Activated CD4-positive, alpha-beta T cell treated with anti-CD3 and anti-CD28 coated beads for 24 hours (primary cell): Measurements from ENCODE around the gene BRCA2.

Experiments used
- DNase-seq, 2 donors: peaks; one replicate each; pipeline ENCODE4 v3.0.0-alpha.2; 2020; ENCODE audit warnings: low read depth in 2 of 2

The BRCA2 gene

DNA sequence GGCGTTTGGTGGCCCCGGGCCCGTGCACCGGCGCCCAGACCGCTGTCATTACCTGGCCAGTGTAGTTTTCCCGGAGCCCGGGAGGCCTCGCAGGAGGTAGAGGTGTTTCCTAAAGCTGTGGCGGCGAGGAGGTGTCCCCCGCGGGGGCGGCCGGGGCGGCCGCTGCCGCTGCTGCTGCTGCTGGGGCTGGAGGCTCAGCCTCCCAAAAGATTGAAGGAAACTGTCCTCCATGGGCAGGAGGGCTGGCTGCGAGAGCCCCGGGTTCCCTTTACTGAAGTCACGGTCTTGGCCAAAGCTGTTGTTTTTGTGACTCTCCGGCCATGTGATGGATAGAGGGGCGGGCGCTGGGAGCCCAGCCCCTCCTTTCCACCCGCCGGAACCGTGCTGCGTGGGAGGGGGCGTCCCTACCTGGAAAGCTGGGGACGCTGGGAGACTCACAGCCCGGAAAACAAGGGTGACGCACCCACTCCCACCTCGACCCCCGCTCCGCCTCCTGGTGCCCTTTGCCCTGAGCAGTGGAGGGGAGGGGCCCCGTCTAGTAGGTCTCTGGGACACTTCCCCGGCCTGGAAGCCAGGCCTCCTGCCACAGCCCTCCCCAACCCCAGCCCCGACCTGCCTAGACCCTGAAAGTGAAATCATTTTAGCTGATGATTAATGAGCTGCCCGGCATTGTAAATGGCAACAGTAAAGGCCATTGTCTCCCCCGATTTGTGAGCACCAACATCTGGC is 112.7 kb downstream of the BRCA2 start, which contains the start of gene N4BP2L1:
Gene N4BP2L1 (minus strand): TSS at position 279 of the 729 bp plus-strand sequence. CDS start 48 bp downstream, at position 231.
- DNase-seq = peak; percentile 76 to 78

DNA sequence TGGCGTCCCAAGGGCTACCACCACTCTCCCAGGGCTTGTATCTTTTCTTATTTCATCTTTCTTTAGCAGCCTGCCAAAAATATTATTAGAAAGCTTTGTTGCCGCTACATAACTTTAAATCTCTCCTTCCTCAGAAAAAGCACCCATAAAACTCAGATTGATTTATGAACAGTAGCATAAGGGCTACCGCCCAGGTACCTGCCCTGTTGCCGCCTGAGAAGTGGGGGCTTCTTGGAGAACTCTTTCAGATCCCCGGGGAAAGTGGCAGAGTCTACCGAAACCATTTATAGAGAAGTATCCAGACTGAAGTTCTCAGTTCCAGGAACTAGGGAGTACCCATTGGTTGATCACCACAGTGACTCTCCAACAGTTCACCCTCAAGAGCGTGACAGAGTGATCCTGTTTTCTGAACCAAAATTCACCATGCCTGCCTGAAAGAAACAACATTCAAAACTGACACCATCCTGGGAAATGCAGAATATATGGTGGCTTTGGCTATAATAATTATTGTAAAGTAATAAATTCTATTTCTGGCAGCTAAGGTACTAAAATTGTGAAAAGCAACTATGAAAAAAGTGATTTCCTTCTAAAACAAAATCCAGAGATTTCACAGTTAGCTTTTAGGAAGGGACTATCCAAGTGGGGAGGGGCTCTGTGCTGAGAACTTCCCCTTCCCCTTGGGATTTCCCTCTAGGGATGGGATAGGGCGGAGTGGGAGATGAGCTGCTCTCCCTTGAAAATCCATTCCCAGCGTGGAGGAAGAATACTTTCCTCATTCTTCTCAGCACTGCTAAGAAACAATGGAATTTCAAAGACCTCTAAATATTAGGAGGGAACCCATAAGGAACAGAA is 113.5 kb downstream of the BRCA2 start:
- DNase-seq = no peak

DNA sequence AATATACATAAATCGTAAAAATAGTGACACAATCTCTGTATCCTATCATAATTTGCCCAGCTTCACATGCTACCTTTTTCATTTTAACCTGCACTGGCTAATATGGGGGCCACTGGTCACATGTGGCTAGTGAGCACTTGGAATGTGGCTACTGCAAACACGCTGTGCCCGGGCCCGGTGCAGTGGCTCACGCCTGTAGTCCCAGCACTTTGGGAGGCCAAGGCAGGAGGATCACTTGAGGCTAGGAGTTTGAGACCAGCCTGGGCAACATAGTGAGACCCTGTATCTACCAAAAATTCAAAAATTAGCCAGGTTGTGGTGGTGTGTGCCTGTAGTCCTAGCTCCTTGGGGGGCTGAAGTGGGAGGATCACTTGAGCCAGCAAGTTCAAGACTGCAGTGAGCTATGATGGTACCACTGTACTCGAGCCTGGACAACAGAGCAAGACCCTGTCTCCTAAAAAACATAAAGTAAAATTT is 114.2 kb downstream of the BRCA2 start:
- DNase-seq = no peak

DNA sequence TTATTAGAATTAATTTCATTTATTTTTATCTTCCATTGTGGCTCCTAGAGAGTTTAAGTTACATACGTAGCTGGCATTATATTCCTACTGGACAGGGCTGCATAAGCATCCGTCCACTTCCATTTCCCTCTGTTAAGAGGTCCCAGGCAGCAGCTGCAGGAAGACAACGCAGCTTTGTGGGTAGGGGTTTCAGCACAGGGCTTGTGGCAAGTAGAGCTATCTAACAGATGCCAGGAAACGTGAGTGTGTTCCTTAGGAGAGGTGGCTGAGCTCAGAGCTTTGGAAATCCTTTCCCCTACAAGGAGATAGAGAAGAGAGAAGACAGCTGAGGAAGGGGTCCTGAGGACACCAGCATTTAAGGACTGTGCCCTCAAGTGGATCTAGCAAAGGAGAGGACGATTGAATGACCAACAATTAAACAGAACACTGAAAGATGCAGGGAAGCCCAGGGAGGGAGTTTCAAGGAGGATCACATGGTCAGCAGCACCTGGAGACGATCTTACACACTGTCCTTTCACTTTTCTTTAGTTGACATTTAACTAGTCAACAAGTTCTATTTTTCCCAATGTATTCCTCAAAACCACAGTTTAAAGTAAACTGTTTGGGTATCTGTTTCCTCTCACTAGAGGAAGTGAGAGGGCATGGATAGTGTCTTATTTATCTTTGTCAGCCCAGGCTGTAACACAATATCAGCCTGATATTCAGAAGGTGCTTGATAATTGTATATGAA is 114.9 kb downstream of the BRCA2 start:
- DNase-seq = no peak

DNA sequence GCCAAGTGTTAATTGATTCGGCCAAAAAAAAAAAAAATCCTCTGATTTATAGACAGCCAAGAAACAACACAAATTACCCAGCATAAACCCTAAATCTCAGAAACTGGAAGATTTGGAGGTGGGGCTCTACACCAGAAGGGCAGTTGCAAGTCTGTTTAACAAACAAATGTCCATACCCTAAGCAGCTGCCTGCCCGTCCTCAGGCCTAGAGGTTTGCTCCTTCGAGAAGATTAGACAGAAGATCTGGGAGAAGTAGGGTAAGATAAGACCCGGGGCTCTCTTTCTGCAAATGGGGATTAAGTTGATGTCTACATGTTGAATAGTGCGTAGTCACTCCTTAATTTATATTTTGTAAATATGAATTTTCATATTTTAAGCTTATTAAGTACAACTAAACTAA is 116.1 kb downstream of the BRCA2 start:
- DNase-seq = no peak

DNA sequence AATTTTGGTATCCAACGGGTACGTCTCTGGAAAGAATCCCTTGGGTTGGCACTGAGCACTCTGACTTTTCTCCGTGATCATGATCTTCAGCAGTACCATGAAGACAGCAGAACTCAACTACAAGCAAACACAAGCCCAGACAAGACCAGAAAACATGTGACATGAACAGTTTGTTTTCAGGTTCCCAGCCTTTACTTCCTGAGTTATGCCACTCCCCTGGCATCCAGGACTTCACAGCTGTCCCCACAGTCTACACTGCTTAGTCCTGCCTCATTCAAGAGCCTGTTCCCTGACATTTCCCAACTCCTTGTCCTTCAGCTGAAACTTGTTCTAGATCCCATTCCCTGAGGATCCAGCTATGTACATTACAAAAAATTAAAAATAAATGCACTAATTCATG is 117.5 kb downstream of the BRCA2 start:
- DNase-seq = no peak

DNA sequence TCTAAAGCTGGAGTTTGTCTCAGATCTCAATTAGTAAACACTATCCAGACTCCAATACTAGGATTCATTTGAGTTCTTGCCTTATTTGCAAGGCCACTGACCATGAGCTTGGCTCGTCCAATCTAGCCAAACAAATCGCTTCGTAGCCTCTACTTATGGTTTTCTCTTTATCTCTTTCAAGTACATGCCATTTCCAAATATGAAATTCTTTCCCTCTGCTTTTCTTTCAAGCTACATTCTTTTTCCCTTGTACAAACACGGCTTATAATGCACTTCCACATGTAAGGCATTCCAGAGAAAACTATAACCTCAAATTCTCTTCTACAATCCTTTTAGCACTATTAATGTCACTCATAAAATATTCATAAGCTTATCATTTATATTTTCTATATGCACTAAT is 123.6 kb downstream of the BRCA2 start:
- DNase-seq = no peak

DNA sequence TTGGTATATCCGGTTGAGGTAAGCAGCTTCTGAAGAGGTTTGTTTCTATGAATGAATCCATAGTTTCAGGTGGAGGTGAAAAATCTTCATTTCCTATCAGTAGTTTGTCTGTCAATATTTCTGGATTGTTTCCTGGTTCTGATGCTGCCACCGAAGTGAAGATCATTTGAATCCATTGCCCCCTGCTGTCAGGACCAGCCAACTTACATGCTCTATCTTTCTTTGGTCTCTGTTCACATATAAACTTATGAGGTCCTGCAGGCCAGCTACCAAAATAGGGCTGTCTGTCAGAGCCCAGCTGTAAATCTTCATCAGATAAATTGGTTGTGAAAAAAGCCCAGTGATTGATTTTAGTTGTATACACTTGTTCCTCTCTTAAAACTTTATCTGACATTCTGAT is 127.8 kb downstream of the BRCA2 start:
- no peak for DNase-seq

DNA sequence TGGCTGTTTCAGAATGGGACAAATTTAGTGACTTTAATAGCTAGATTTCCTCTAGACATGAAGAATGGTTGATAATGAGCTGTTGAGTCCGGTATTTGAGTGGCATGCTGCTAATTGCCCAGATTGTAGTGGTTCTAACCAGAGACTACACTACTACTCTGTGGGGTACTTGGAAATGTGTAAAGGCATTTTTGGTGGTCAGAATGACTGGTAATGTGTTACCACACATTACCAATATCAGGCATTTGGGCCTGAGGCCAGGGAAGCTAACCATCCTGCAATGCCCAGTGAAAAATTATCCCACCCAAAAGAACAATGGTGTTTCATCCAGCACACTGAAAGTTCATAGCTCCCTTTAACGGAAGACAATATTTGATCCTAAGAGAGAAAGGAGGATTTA is 130.2 kb downstream of the BRCA2 start:
- DNase-seq = no peak

DNA sequence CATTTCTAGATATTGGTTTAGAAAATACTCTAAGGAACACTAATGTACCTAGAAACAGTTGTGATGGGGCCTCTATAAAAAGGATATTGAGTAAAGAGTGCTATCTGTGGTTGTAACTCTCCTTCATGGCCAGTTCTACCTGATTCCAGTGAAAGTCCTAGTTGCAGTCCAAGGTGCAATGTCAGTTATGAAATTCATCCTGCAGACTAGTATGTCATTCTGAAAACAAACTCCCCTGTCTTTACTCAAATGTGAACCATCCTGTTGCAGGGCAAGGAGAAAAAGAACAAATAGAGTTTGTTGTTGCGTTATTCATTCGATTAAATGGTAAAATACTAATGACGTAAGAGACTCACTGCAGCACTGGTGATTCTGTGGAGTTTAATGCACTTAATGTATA is 130.9 kb downstream of the BRCA2 start:
- DNase-seq = no peak

DNA sequence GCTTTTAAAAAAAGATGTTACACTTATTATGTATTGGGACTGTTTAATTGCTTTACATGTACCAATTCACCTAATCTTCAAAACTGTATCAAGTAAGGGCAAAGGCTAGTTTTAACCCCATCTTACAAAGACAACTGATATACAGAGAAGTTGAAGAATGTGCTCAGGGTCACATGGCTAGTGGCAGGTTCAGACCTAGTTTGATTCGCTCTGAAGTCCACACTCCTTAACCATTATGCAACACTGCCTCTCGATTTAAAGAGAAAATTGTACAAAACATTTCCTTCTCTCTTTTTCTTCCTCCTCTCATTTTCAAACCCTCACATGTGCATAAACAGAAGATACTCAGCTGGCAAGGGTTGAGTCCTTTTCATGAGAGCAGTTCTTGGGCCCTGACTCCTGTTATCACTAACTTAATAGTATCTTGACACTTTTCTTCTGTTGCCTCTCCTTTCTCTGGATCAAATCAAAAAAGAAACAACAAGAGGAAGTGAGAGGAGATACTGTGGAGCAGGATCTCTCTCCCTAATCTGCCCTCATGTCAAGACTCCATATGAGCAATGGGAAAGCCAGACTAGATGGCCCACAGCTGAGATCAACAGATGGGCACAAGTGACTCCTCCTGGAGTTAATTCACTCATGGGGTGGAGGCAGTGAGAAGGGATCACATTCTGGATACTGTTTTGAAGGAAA is 131.6 kb downstream of the BRCA2 start:
- DNase-seq = no peak

DNA sequence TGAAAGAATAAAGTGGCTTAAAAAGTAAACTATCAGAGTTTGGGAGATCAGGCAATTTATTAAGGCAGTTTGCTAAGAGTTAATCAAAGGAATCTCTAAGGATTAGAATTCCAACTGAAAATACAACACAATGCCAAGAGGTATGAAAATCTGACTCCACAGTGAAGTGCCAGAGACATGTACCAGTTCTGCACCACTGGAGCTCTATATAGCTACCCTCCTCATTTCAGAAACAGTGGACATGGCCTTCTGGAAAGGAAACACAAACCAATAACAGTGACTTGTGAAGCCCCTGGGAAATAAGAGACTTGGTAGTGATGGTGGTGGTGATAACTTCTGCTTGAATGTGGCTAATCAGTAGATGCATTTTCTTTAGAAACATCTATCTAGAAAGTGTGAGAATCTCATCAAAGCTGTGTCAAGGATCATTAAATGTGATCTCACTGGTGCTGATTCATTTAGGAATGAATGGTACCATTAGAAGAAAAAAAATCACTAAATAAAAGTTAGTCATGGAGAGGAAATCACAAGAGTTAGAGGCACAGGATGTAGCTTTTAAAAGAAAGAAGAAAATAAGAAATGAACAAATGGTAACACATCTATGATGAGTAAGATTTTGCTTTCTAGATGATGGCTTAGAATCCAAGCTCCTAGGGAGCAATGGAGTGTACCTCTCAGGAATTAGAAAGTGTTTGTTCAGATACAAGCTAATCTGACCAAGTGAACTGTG is 132.8 kb downstream of the BRCA2 start:
- no peak for DNase-seq

DNA sequence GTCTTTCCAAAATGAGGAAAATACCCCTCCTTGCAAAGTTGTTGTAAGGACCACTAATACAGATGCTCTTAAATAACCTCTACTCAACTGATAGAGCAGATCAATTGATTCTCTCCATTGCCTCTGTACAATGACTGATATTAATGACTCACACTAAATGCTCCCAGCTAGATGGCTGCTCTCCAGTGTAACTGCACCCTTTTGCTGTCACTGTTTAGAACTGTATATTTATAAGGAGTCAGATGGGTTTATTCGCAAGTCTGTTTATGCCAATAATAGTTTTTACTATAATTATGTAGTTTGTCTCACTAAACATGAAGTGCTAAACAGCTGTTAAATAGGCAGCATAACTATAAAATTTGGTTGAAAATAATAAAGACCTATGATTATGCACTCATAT is 133.7 kb downstream of the BRCA2 start:
- DNase-seq = no peak
